GM13977 (cell line): Measurements from ENCODE around the gene PMF1.

Experiments
- DNase-seq: peaks from one replicate; pipeline ENCODE4 v3.0.0; 2012; ENCODE audit warnings: low spot score
- CTCF ChIP-seq: IDR thresholded peaks from 2 replicates; pipeline ENCODE4 v1.5.1; 2012; ENCODE audit warnings: mild to moderate bottlenecking, control low read depth; ENCODE audit not compliant: insufficient read depth; ENCODE audit errors: extremely low read depth, missing control alignments
- in situ Hi-C: fragments of 300-500 bp; cut with MboI; formaldehyde crosslinking; loops from one replicate; pipeline ENCODE4 v1.12.0; 2022; ENCODE audit warnings: low sequenced_read_pairs, low pct_unique_long_range_greater_than_20kb, mixed read lengths, inconsistent platforms; ENCODE audit not compliant: unreplicated experiment

PMF1 gene

GRCh38 chr1:156276966-156277381 lies 64.2 kb downstream of the PMF1 start:
- DNase-seq, result no peak
- in situ Hi-C loops, result no loop called here
- TF ChIP-seq CTCF, result no peak

GRCh38 chr1:156279837-156280236 lies 67.0 kb downstream of the PMF1 start:
- TF ChIP-seq CTCF, result no peak
- in situ Hi-C loops, result no loop called here
- DNase-seq, result no peak

GRCh38 chr1:156281281-156281680 lies 68.5 kb downstream of the PMF1 start:
- DNase-seq, result peak; percentile 68
- in situ Hi-C loops, result no loop called here

GRCh38 chr1:156281693-156282478 lies 69.1 kb downstream of the PMF1 start:
- DNase-seq, result no peak
- in situ Hi-C loops, result no loop called here
- TF ChIP-seq CTCF, result no peak

More at GRCh38 chr1:156281281-156281680, 68.5 kb downstream of the PMF1 start:
- TF ChIP-seq CTCF, result peak; percentile 16

GRCh38 chr1:156282479-156283222 lies 69.8 kb downstream of the PMF1 start, which contains the start of gene SMG5:
Gene SMG5 (minus strand): TSS chr1:156282825. CDS start chr1:156282680, 145 bp downstream.
- DNase-seq, result peak; percentile 96
- in situ Hi-C loops, result no loop called here
- TF ChIP-seq CTCF, result no peak

GRCh38 chr1:156283521-156283920 lies 70.7 kb downstream of the PMF1 start:
- TF ChIP-seq CTCF, result no peak
- in situ Hi-C loops, result no loop called here
- no peak for DNase-seq
